GM23248 (cell line): ENCODE results near the gene LGALS8. TPM values are rescaled to one million over a fixed set of nuclear protein-coding genes. Genes with fewer than 3 reads are reported as not detected.
"Not testable (repeated sequence)": the region's sequence is repeated elsewhere in the genome, so short reads cannot be mapped to it uniquely, and the experiment has no call there.

Source experiments
- DNase-seq: peaks from one replicate; pipeline ENCODE4 v3.0.0-alpha.2; 2015
- H2AFZ ChIP-seq: fragments of 200-600 bp; sonication (generic); 2 replicates; pipeline ENCODE4 v1.6.1; 2016; ENCODE audit warnings: antibody characterized with exemption
- H3F3A ChIP-seq: fragments of 200-600 bp; sonication (generic); 2 replicates; pipeline ENCODE4 v1.6.1; 2016; ENCODE audit warnings: mild to moderate bottlenecking, antibody characterized with exemption, mixed run types; ENCODE audit not compliant: insufficient read depth
- H3K27ac ChIP-seq: fragments of 200-600 bp; sonication (generic); 2 replicates; pipeline ENCODE4 v1.5.1; 2016; ENCODE audit warnings: mild to moderate bottlenecking
- H3K27me3 ChIP-seq: fragments of 200-600 bp; sonication (generic); replicated peaks from 2 replicates; pipeline ENCODE4 v1.6.1; 2016; ENCODE audit warnings: mild to moderate bottlenecking; ENCODE audit not compliant: insufficient read depth
- H3K36me3 ChIP-seq: fragments of 200-600 bp; sonication (generic); 2 replicates; pipeline ENCODE4 v1.6.1; 2016; ENCODE audit warnings: low read depth, mild to moderate bottlenecking
- H3K4me1 ChIP-seq: fragments of 200-600 bp; sonication (generic); 2 replicates; pipeline ENCODE4 v1.6.1; 2016; ENCODE audit warnings: mild to moderate bottlenecking; ENCODE audit not compliant: insufficient read depth
- H3K4me2 ChIP-seq: fragments of 200-600 bp; sonication (generic); one replicate; pipeline ENCODE4 v1.6.1; 2016; ENCODE audit warnings: mild to moderate bottlenecking; ENCODE audit not compliant: unreplicated experiment
- H3K4me3 ChIP-seq: fragments of 200-600 bp; sonication (generic); 2 replicates; pipeline ENCODE4 v1.5.1; 2016; ENCODE audit warnings: mild to moderate bottlenecking
- H3K79me2 ChIP-seq: fragments of 200-600 bp; sonication (generic); 2 replicates; pipeline ENCODE4 v1.6.1; 2016; ENCODE audit warnings: mild to moderate bottlenecking; ENCODE audit not compliant: insufficient read depth
- H3K9ac ChIP-seq: fragments of 200-600 bp; sonication (generic); 2 replicates; pipeline ENCODE4 v1.6.1; 2016; ENCODE audit warnings: mild to moderate bottlenecking
- H3K9me2 ChIP-seq: fragments of 200-600 bp; sonication (generic); 2 replicates; pipeline ENCODE4 v1.6.1; 2016; ENCODE audit warnings: mixed run types, mild to moderate bottlenecking, moderate library complexity; ENCODE audit not compliant: insufficient read depth
- H3K9me3 ChIP-seq: fragments of 200-600 bp; sonication (generic); one replicate; pipeline ENCODE4 v1.6.1; 2017; ENCODE audit warnings: low read depth
- H4K20me1 ChIP-seq: fragments of 200-600 bp; sonication (generic); 2 replicates; pipeline ENCODE4 v1.6.0; 2016; ENCODE audit not compliant: insufficient read depth
- EZH2 ChIP-seq: fragments of 200-600 bp; sonication (generic); IDR thresholded peaks from 2 replicates; pipeline ENCODE4 v1.6.1; 2018; ENCODE audit warnings: antibody characterized with exemption, mild to moderate bottlenecking; ENCODE audit not compliant: insufficient read depth, poor library complexity, severe bottlenecking
- EZH2phosphoT487 ChIP-seq: fragments of 200-600 bp; sonication (generic); IDR thresholded peaks from 2 replicates; pipeline ENCODE4 v1.6.1; 2018; ENCODE audit warnings: antibody characterized with exemption, moderate library complexity, mild to moderate bottlenecking, low read depth; ENCODE audit not compliant: insufficient read depth
- WGBS, 2 experiments: methylation state at CpG; one replicate each; pipeline ENCODE4 v1.1.6; 2015 to 2017; ENCODE audit warnings: low lambda C conversion rate in 2 of 2, low coverage in 1 of 2; ENCODE audit errors: missing lambda C conversion rate in 2 of 2; 5-methylcytosine and 5-hydroxymethylcytosine counted together
- in situ Hi-C: fragments of 300-500 bp; cut with MboI; formaldehyde crosslinking; loops from 2 replicates; pipeline ENCODE4 v1.15.0; 2020
- polyA plus RNA-seq: library from polyadenylated mRNA; unstranded; fragments of >200 nt; fragmentation: Nextera tagmentation; extraction: Ambion mirVana; gene quantifications from 2 replicates; pipeline ENCODE4 v1.2.1, GENCODE V29; 2016
- total RNA-seq: library from RNA; depleted of rRNA; stranded (reverse); fragments of >200 nt; shearing (Covaris generic); gene quantifications from 2 replicates; pipeline ENCODE4 v1.2.3, GENCODE V29; 2014

LGALS8 gene
- total and polyA plus RNA-seq, 2 experiments from 2014 or later = 43.3 to 68.6 TPM

- H3K27me3 ChIP-seq = no peaks in the 10 kb centered on the region
- WGBS, 2 experiments = 14 to 17% methylated on average over 4 of the region's 4 CpGs
- H3K4me1 ChIP-seq = no peaks in the 10 kb centered on the region
- H2AFZ ChIP-seq = no peak overlapping the region
- TF ChIP-seq EZH2 = no peak
- no peak for TF ChIP-seq EZH2phosphoT487
- no peaks in the 10 kb centered on the region for H3F3A ChIP-seq
- DNase-seq = peak; percentile 30
- no peaks in the 10 kb centered on the region for H3K9me2 ChIP-seq
- no peaks in the 10 kb centered on the region for H3K9me3 ChIP-seq
- H4K20me1 ChIP-seq = no peaks in the 10 kb centered on the region
- H3K4me2 ChIP-seq = no peak overlapping the region
- no peak overlapping the region for H3K27ac ChIP-seq
- no peaks in the 10 kb centered on the region for H3K79me2 ChIP-seq
- in situ Hi-C loops = loop anchor here (5.0 kb wide), 1 partner anchor 379 kb away; no protein-coding TSS in a partner anchor
- H3K4me3 ChIP-seq = no peak overlapping the region
- H3K9ac ChIP-seq = no peak overlapping the region
- H3K36me3 ChIP-seq = no peaks in the 10 kb centered on the region
Measured at GRCh38 chr1:236486356-236487002, 37.3 kb upstream of the LGALS8 start.

GRCh38 chr1:236489161-236489560 lies 34.6 kb upstream of the LGALS8 start:
- not testable (repeated sequence) for H3K9me2 ChIP-seq, H3K27ac ChIP-seq, H3K4me2 ChIP-seq, H3K9ac ChIP-seq, H3K4me1 ChIP-seq, H3K36me3 ChIP-seq, H2AFZ ChIP-seq, H3K79me2 ChIP-seq, DNase-seq, H3F3A ChIP-seq, H3K27me3 ChIP-seq, H3K4me3 ChIP-seq, H4K20me1 ChIP-seq, H3K9me3 ChIP-seq
- WGBS, 2 experiments = 51 to 54% methylated on average over 3 of the region's 3 CpGs
- in situ Hi-C loops = loop anchor here (5.0 kb wide), 1 partner anchor 382 kb away; no protein-coding TSS in a partner anchor

DNA sequence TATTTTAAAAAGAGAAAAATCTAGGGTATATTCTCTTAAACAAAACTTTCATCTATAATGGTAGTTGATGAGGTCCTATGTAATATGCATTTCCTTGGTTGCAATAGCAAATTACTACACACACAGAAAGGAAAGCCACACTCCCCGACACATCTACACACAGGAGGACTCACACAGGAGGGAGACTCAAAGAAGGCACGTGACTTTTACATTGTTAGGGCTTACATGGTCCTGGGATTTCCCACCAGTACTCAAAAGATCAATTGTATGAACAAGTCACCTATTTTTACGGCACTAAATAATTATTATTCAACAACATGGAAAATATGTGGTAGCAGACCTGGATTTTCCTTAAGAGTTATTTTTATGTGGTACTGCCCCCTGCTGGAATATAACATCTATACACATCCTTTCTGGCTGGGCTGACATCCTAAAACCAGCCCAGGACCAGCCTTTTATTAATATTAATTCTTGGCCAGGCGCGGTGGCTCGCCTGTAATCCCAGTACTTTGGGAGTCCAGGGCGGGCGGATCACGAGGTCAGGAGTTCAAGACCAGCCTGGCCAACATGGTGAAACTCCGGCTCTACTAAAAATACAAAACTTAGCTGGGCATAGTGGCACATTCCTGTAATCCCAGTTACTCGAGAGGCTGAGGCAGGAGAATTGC lies 33.9 kb upstream of the LGALS8 start:
- no peak for TF ChIP-seq EZH2
- no peak for TF ChIP-seq EZH2phosphoT487
- Histone ChIP-seq H3K4me1 (no peaks in the 10 kb centered on the region), H3K4me3 (no peak overlapping the region), H3K4me2 (no peak overlapping the region), H2AFZ (no peak overlapping the region), H3K27ac (no peak overlapping the region), H3K36me3 (no peaks in the 10 kb centered on the region), H3K27me3 (0 out of 2 replicates have a peak, but pooled peaks cover 10% of the 10 kb centered on the region), H4K20me1 (no peaks in the 10 kb centered on the region), H3K9ac (no peak overlapping the region), H3F3A (no peaks in the 10 kb centered on the region), H3K79me2 (no peaks in the 10 kb centered on the region), H3K9me2 (no peaks in the 10 kb centered on the region), H3K9me3 (no peaks in the 10 kb centered on the region)
- DNase-seq = peak; percentile 79
- WGBS, 2 experiments = 20 to 21% methylated on average over 11 of the region's 11 CpGs
- in situ Hi-C loops = loop anchor here (5.0 kb wide), 1 partner anchor 383 kb away; no protein-coding TSS in a partner anchor

DNA sequence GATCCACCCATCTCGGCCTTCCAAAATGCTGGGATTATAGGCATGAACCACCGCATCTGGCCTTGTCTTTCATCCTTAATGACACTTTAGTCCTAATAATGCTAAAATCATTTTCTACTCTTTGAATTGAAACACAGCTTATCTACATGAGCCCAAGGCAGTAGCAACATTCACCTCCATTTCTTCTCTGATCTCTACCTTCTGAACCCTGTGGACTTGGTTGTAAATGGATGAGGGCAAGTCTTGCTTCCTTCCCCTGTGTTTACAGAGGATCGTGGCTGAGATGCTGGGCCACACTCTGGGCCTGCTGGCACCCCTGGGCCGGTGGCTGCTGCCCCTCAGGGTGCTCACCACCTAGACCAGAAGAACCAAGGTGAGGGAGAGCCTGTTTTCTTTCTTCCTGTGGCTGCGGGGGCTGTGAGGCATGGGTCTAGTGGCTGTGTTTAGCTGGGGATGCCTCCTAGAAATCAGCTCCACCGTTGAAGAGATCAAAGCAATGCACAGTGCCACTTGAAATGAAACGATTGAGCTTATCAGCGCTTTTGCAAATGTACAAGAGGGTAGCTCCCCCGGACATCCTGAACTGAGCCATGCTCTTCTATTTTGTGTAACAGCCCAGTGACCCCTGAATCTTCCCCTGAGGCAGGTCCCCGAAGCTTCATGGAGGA lies 32.2 kb upstream of the LGALS8 start:
- no peaks in the 10 kb centered on the region for H3K4me1 ChIP-seq

More for the DNA sequence above, 32.2 kb upstream of the LGALS8 start:
- 65 to 67% methylated on average over 10 of the region's 10 CpGs for WGBS, 2 experiments
- no peak for DNase-seq
- Histone ChIP-seq H3K9ac (no peak overlapping the region), H2AFZ (no peak overlapping the region), H3K4me2 (no peak overlapping the region), H3K27me3 (0 out of 2 replicates have a peak, but pooled peaks cover 10% of the 10 kb centered on the region), H3K9me3 (no peaks in the 10 kb centered on the region), H3K4me3 (no peak overlapping the region), H3K9me2 (no peaks in the 10 kb centered on the region), H3F3A (no peaks in the 10 kb centered on the region), H3K79me2 (no peaks in the 10 kb centered on the region), H4K20me1 (no peaks in the 10 kb centered on the region), H3K36me3 (no peaks in the 10 kb centered on the region), H3K27ac (no peak overlapping the region)
- in situ Hi-C loops = no loop called here
- TF ChIP-seq EZH2phosphoT487 (no peak), EZH2 (no peak)
